Pancreas (tissue), 10 donors: ENCODE measurements around the gene SWAP70. TPM values are rescaled to one million over a fixed set of nuclear protein-coding genes. Genes with fewer than 3 reads are reported as not detected.

Experiments
- ATAC-seq, 4 donors: fragments of 200-7000 bp; cut with Tn5 transposase; one replicate each; pipeline versions ENCODE4 v1.8.0 to v1.9.1; 2020; ENCODE audit warnings: mild to moderate bottlenecking in 4 of 4, moderate library complexity in 4 of 4
- DNase-seq, 6 donors: peaks; one replicate each; pipeline ENCODE4 v3.0.0-alpha.2; 2020
- FAIRE-seq: peaks from 2 replicates; lab custom pipeline; 2012; peaks lifted over from hg19 to GRCh38; lab: Jason Lieb, UNC
- H3K27ac ChIP-seq, 4 donors: fragments of 200-600 bp; sonication (generic); 1 replicate in 3 of 4; 2 replicates in 1 of 4; pipeline versions ENCODE4 v1.5.0 to v1.8.0; 2020
- H3K27me3 ChIP-seq, 4 donors: fragments of 200-600 bp; one replicate each; pipeline ENCODE4 v1.8.0; 2021
- H3K36me3 ChIP-seq, 3 donors: fragments of 200-600 bp; sonication (generic) in 1 of 3; one replicate each; pipeline versions ENCODE4 v1.5.0 to v1.8.0; 2020 to 2021
- H3K4me1 ChIP-seq, 3 donors: fragments of 200-600 bp; one replicate each; pipeline ENCODE4 v1.8.0; 2021
- H3K4me3 ChIP-seq, 4 donors: fragments of 200-600 bp; sonication (generic) in 2 of 4; one replicate each; pipeline versions ENCODE4 v1.5.0 to v1.8.0; 2020 to 2021
- H3K9me3 ChIP-seq, 4 donors: fragments of 200-600 bp; one replicate each; pipeline ENCODE4 v1.8.0; 2021
- WGBS, 2 donors: extraction: QIAGEN DNeasy Blood & Tissue Kit; methylation state at CpG; one replicate each; pipeline ENCODE4 v1.1.7; 2013; 5-methylcytosine and 5-hydroxymethylcytosine counted together
- intact Hi-C, 3 donors: fragments of 100-400 bp; cut with DNase I; formaldehyde crosslinking; loops; one replicate each; pipeline versions ENCODE4 v1.11.1 to v1.14.2; 2022
- polyA plus RNA-seq, 2 donors: library from polyadenylated mRNA; stranded (reverse); fragments of 200-250 nt; gene quantifications; one replicate each; pipeline ENCODE4 v1.2.3, GENCODE V29; 2013
- total RNA-seq, 6 donors: library from RNA; stranded (reverse); fragmentation: NEBNext Ultra II Directional in 4 of 6; extraction: Animal tissue kit (Norgen Biotek cat#: 25700) in 4 of 6; gene quantifications; one replicate each; pipeline versions ENCODE4 v1.2.1 to v1.2.4, GENCODE V29; 2021 to 2023
- TF ChIP-seq, protein P1 (sequence below), 4 donors: fragments of 200-600 bp; sonication (generic) in 3 of 4; IDR thresholded peaks; one replicate each; pipeline versions ENCODE4 v1.5.0 to v1.8.0; 2021; ENCODE audit warnings: antibody characterized with exemption in 4 of 4
- donor health status: healthy with polysubstance abuse.
- donor health status: DM: no; HTN: no; CAD: no; lungs with moderate emphysema.
- donor health status: DM: no; HTN: no; CAD: no.
- donor health status: control.
- donor health status: control.
- donor health status: Bipolar disorder and iron deficiency.
- donor health status: DM: yes; HTN: yes; CAD: no.
- donor health status: DM: no; HTN: no; CAD: no.
- donor health status: DM: no; HTN: no; CAD: no.
- donor health status: DM: yes; HTN: yes; CAD: no.

Gene SWAP70
- total and polyA plus RNA-seq, 8 donors: 4.8 to 22.3 (median 10.3) TPM

DNA sequence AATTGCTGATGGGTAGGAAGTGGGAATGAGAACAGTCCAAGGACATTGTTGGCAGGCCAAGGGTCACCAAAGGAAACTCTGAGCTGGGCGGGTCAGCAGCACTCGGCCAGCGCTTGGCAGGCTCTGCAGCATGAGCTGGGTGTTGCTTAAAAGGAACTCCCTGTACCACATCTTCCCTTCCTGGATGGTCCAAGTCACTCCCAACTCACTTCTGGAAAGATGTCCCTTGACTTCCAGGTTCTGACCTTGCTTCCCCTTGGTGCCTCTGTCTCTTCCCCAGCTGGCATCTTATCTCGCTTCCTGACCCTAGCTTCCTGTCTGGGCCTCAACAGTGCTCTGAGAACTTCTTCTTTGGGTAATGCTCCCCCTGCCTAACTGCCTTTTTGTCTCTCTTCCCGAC lies 24.8 kb upstream of the SWAP70 start:
- no peaks in the 10 kb centered on the region for H3K36me3 ChIP-seq
- no peaks in the 10 kb centered on the region for H3K4me1 ChIP-seq
- FAIRE-seq (no peak), DNase-seq (no peak), ATAC-seq (peak in 2 of 4 donors; percentile 55 to 61)
- no peaks in the 10 kb centered on the region for H3K9me3 ChIP-seq
- no peaks in the 10 kb centered on the region for H3K27me3 ChIP-seq
- H3K4me3 ChIP-seq: no peak overlapping the region
- 77 to 82% methylated on average over 5 of the region's 5 CpGs for WGBS, 2 donors
- TF ChIP-seq, protein P1, sequence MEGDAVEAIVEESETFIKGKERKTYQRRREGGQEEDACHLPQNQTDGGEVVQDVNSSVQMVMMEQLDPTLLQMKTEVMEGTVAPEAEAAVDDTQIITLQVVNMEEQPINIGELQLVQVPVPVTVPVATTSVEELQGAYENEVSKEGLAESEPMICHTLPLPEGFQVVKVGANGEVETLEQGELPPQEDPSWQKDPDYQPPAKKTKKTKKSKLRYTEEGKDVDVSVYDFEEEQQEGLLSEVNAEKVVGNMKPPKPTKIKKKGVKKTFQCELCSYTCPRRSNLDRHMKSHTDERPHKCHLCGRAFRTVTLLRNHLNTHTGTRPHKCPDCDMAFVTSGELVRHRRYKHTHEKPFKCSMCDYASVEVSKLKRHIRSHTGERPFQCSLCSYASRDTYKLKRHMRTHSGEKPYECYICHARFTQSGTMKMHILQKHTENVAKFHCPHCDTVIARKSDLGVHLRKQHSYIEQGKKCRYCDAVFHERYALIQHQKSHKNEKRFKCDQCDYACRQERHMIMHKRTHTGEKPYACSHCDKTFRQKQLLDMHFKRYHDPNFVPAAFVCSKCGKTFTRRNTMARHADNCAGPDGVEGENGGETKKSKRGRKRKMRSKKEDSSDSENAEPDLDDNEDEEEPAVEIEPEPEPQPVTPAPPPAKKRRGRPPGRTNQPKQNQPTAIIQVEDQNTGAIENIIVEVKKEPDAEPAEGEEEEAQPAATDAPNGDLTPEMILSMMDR (IDR thresholded peaks at IDR 0.05): no peak
- peak overlapping the region in 1 of 4 donors; percentile 24 for H3K27ac ChIP-seq
- intact Hi-C loops: no loop called here

- ATAC-seq: peak in 3 of 4 donors; percentile 35 to 80 (median 80)
- H3K36me3 ChIP-seq: no peaks in the 10 kb centered on the region
- H3K27me3 ChIP-seq: no peaks in the 10 kb centered on the region
- no peaks in the 10 kb centered on the region for H3K9me3 ChIP-seq
- intact Hi-C loops: no loop called here
- no peak for DNase-seq
- TF ChIP-seq, protein P1 (IDR thresholded peaks at IDR 0.05): no peak
- H3K4me1 ChIP-seq: no peaks in the 10 kb centered on the region
- FAIRE-seq: no peak
- 70 to 79% methylated on average over 4 of the region's 4 CpGs for WGBS, 2 donors
- H3K27ac ChIP-seq: peak overlapping the region in 1 of 4 donors; percentile 24
- no peak overlapping the region for H3K4me3 ChIP-seq
These were observed 23.9 kb upstream of the SWAP70 start for GRCh38 chr11:9639985-9640384.

- TF ChIP-seq, protein P1 (IDR thresholded peaks at IDR 0.05): no peak
- WGBS, 2 donors: 72 to 93% methylated on average over 2 of the region's 2 CpGs
- H3K36me3 ChIP-seq: no peaks in the 10 kb centered on the region
- no peaks in the 10 kb centered on the region for H3K27me3 ChIP-seq
- FAIRE-seq (no peak), DNase-seq (peak in 1 of 6 donors; percentile 20), ATAC-seq (no peak)
- no peak overlapping the region for H3K27ac ChIP-seq
- no peaks in the 10 kb centered on the region for H3K9me3 ChIP-seq
- no peaks in the 10 kb centered on the region for H3K4me1 ChIP-seq
- intact Hi-C loops: no loop called here
- H3K4me3 ChIP-seq: no peak overlapping the region
These were observed 21.0 kb upstream of the SWAP70 start for GRCh38 chr11:9642894-9643293.

- ATAC-seq (peak in 1 of 4 donors; percentile 24), DNase-seq (no peak), FAIRE-seq (no peak)
- intact Hi-C loops: no loop called here
- H3K27ac ChIP-seq: no peak overlapping the region
- H3K36me3 ChIP-seq: no peaks in the 10 kb centered on the region
- TF ChIP-seq, protein P1 (IDR thresholded peaks at IDR 0.05): no peak
- H3K4me1 ChIP-seq: no peaks in the 10 kb centered on the region
- no peaks in the 10 kb centered on the region for H3K27me3 ChIP-seq
- H3K4me3 ChIP-seq: no peak overlapping the region
- H3K9me3 ChIP-seq: no peaks in the 10 kb centered on the region
- 29 to 42% methylated on average over 3 of the region's 3 CpGs for WGBS, 2 donors
These were observed 20.1 kb upstream of the SWAP70 start for GRCh38 chr11:9643751-9644150.

DNA sequence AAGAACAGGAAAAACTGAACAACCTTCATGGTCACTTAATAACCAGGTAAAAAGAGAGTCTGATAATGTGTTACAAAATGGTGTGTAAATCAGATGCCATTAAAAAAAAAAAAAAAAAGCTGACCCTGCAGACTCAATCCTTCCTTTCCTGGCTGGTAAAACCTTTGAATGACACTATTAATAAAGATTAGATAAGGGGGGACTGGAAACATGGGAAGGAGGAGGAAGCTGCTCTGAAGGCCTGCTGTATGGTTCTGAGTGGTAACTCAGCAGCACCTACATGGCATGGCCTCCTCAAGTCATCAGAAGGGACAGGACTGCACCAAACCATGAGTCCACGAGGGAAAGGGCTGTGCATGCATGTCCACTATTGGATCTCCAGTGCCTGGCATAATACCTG lies 18.0 kb upstream of the SWAP70 start:
- Histone ChIP-seq H3K4me3 (no peak overlapping the region), H3K27ac (no peak overlapping the region), H3K36me3 (no peaks in the 10 kb centered on the region), H3K9me3 (no peaks in the 10 kb centered on the region), H3K4me1 (no peaks in the 10 kb centered on the region), H3K27me3 (no peaks in the 10 kb centered on the region)
- ATAC-seq (peak in 1 of 4 donors; percentile 38), DNase-seq (no peak), FAIRE-seq (no peak)
- intact Hi-C loops: no loop called here
- TF ChIP-seq, protein P1 (IDR thresholded peaks at IDR 0.05): no peak
- WGBS, 2 donors: 59 to 65% methylated on average over 1 of the region's 1 CpG
